IMR-90 (cell line): ENCODE measurements around the gene TSPO.

Experiments
- CTCF ChIP-seq: conservative IDR thresholded peaks from 2 replicates; pipeline ENCODE4 v1.5.1; 2012; ENCODE audit warnings: mild to moderate bottlenecking, low read depth, low read length, improper control_type of control experiment
- MAZ ChIP-seq: IDR thresholded peaks from 2 replicates; pipeline ENCODE4 v1.6.1; 2012; ENCODE audit warnings: low read depth, mild to moderate bottlenecking, low read length, improper control_type of control experiment, moderate library complexity, borderline replicate concordance
- POLR2A ChIP-seq: IDR thresholded peaks from 2 replicates; pipeline ENCODE4 v1.6.1; 2012; ENCODE audit warnings: mild to moderate bottlenecking, low read depth, low read length
- RCOR1 ChIP-seq: IDR thresholded peaks from 2 replicates; pipeline ENCODE4 v1.6.1; 2012; ENCODE audit warnings: mild to moderate bottlenecking, low read length, improper control_type of control experiment; ENCODE audit not compliant: insufficient replicate concordance

DNA sequence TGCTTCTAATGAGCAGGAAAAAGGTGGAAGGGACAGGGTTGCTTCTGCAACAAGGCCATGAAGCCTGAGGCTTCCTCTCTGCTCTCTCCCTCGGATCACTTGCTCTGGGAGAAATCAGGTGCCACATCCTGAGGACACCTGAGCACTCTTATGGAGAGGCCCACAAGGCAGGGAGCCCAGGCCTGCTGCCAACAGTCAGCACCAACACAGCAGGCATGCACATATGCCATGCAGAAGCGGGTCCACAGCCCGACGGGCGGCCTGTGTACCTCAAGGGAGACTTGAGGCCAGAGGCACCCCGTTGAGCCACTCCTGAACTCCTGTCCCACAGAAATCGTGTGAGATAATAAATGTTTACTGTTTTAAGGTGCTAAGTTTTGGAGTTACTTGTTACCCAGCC is 26.1 kb downstream of the TSPO start:
- TF ChIP-seq MAZ (no peak), CTCF (no peak), RCOR1 (no peak), POLR2A (no peak)
